HCT116 (cell line): Measurements from ENCODE around the gene TACC2. TPM values are rescaled to one million over a fixed set of nuclear protein-coding genes. Genes with fewer than 3 reads are reported as not detected.

Experiments used
- ATAC-seq: fragments of 200-7000 bp; cut with Tn5 transposase; 2 replicates; pipeline ENCODE4 v1.9.1; 2020; ENCODE audit warnings: mild to moderate bottlenecking, moderate library complexity
- BruUV-seq: library from RNA; stranded (reverse); fragments of 400-500 nt; replicated peaks from 2 replicates; lab custom pipeline; 2021; lab: Mats Ljungman, UMichigan
- CTCF ChIA-PET: fragments of 300-600 bp; sonication (Branson Sonifier 250); formaldehyde crosslinking; loops from one replicate; lab custom pipeline; 2021; ENCODE audit warnings: antibody characterized with exemption; lab: Charles Lee
- POLR2A ChIA-PET: fragments of 300-600, 350-600 bp; sonication (Branson Sonifier 250); formaldehyde crosslinking; loops from one replicate; lab custom pipeline; 2021; ENCODE audit warnings: antibody characterized with exemption; lab: Charles Lee
- RAD21 ChIA-PET, 2 experiments: fragments of 300-600 bp; sonication (Branson Sonifier 250); formaldehyde crosslinking; loops; one replicate each; lab custom pipeline; 2023; ENCODE audit warnings: low total read pairs in 2 of 2; ENCODE audit not compliant: uncharacterized antibody in 2 of 2, unreplicated experiment in 2 of 2, low non-redundant PET in 1 of 2; lab: Charles Lee
- DNase-seq: peaks from one replicate; pipeline ENCODE4 v3.0.0-alpha.2; 2010; ENCODE audit warnings: low read depth, low spot score
- H2AFZ ChIP-seq: fragments of 200-600 bp; shearing (Covaris generic), sonication (generic); 2 replicates; pipeline ENCODE4 v1.6.1; 2017; ENCODE audit warnings: low read depth, mixed run types, mixed read lengths, antibody characterized with exemption, low read length; ENCODE audit not compliant: poor library complexity, severe bottlenecking
- H3K27ac ChIP-seq: 2 replicates; pipeline ENCODE4 v1.5.1; 2012; ENCODE audit warnings: low read depth, low read length
- H3K27me3 ChIP-seq: fragments of 200-600 bp; sonication (generic); 2 replicates; pipeline ENCODE4 v1.6.1; 2016; ENCODE audit warnings: mixed run types, low read length, mixed read lengths; ENCODE audit not compliant: insufficient read depth
- H3K36me3 ChIP-seq, 2 experiments: fragments of 200-500 bp in 1 of 2; fragments of 200-600 bp in 1 of 2; sonication (Bioruptor generic) in 1 of 2; sonication (generic) in 1 of 2; 2 replicates each; pipeline versions ENCODE4 v1.5.1 to v1.6.1; 2014 to 2016; ENCODE audit warnings: low read length in 2 of 2, inconsistent platforms in 1 of 2, mixed read lengths in 1 of 2, mixed run types in 1 of 2; ENCODE audit not compliant: insufficient read depth in 2 of 2, control insufficient read depth in 1 of 2
- H3K4me1 ChIP-seq, 2 experiments: fragments of 200-600 bp in 1 of 2; sonication (generic) in 1 of 2; 2 replicates each; pipeline versions ENCODE4 v1.5.1 to v1.6.1; 2012 to 2017; ENCODE audit warnings: low read length in 2 of 2, inconsistent platforms in 1 of 2, mild to moderate bottlenecking in 1 of 2, mixed read lengths in 1 of 2, mixed run types in 1 of 2, moderate library complexity in 1 of 2; ENCODE audit not compliant: insufficient read depth in 2 of 2, control insufficient read depth in 1 of 2
- H3K4me2 ChIP-seq: fragments of 200-600 bp; sonication (generic); 2 replicates; pipeline ENCODE4 v1.6.1; 2017; ENCODE audit warnings: mixed run types, low read length, mixed read lengths
- H3K4me3 ChIP-seq, 2 experiments: fragments of 200-600 bp in 1 of 2; sonication (generic) in 1 of 2; replicated peaks in 1 of 2; 2 replicates each; pipeline ENCODE4 v1.5.1; 2011 to 2016; ENCODE audit warnings: low read length in 2 of 2, control low read depth in 1 of 2, low read depth in 1 of 2, mild to moderate bottlenecking in 1 of 2, mixed read lengths in 1 of 2, mixed run types in 1 of 2
- H3K79me2 ChIP-seq: fragments of 200-600 bp; sonication (generic); 2 replicates; pipeline ENCODE4 v1.6.1; 2017; ENCODE audit warnings: mild to moderate bottlenecking, mixed run types, low read length, moderate library complexity, mixed read lengths; ENCODE audit not compliant: insufficient read depth
- H3K9ac ChIP-seq: fragments of 200-600 bp; sonication (generic); 2 replicates; pipeline ENCODE4 v1.6.1; 2016; ENCODE audit warnings: low read length, mixed read lengths
- H3K9me2 ChIP-seq: fragments of 200-600 bp; sonication (generic), shearing (Covaris generic); 2 replicates; pipeline ENCODE4 v1.6.1; 2017; ENCODE audit warnings: mixed run types, mild to moderate bottlenecking, moderate library complexity; ENCODE audit not compliant: insufficient read depth
- H3K9me3 ChIP-seq, 2 experiments: fragments of 200-500 bp in 1 of 2; fragments of 200-600 bp in 1 of 2; sonication (Bioruptor generic) in 1 of 2; sonication (generic) in 1 of 2; 2 replicates each; pipeline ENCODE4 v1.6.1; 2014 to 2017; ENCODE audit warnings: low read length in 2 of 2, mixed read lengths in 2 of 2, inconsistent platforms in 1 of 2, low read depth in 1 of 2, mild to moderate bottlenecking in 1 of 2, mixed run types in 1 of 2, moderate library complexity in 1 of 2; ENCODE audit not compliant: control insufficient read depth in 1 of 2, insufficient read depth in 1 of 2
- H4K20me1 ChIP-seq: fragments of 200-600 bp; sonication (generic), shearing (Covaris generic); 2 replicates; pipeline ENCODE4 v1.6.1; 2017; ENCODE audit warnings: mixed run types, mild to moderate bottlenecking, moderate library complexity; ENCODE audit not compliant: insufficient read depth
- ELF1 ChIP-seq: IDR thresholded peaks from 2 replicates; pipeline ENCODE4 v1.6.1; 2012; ENCODE audit warnings: low read depth, borderline replicate concordance
- EZH2 ChIP-seq: fragments of 200-600 bp; sonication (generic); IDR thresholded peaks from 2 replicates; pipeline ENCODE4 v1.6.1; 2017; ENCODE audit warnings: antibody characterized with exemption, mixed run types
- POLR2A ChIP-seq: IDR thresholded peaks from 2 replicates; pipeline ENCODE4 v1.7.0; 2011; ENCODE audit warnings: borderline replicate concordance; ENCODE audit not compliant: insufficient read depth, insufficient read length; ENCODE audit errors: extremely low read depth
- POLR2AphosphoS5 ChIP-seq: IDR thresholded peaks from 2 replicates; pipeline ENCODE4 v1.6.1; 2011; ENCODE audit warnings: mild to moderate bottlenecking, low read depth, low read length, moderate library complexity
- SRF ChIP-seq: IDR thresholded peaks from 2 replicates; pipeline ENCODE4 v1.6.1; 2012; ENCODE audit warnings: low read depth
- YY1 ChIP-seq: IDR thresholded peaks from 2 replicates; pipeline ENCODE4 v1.6.1; 2011; ENCODE audit warnings: low read length, low read depth, moderate library complexity, mild to moderate bottlenecking; ENCODE audit not compliant: insufficient replicate concordance; ENCODE audit errors: extremely low read depth
- ZBTB33 ChIP-seq: IDR thresholded peaks from 2 replicates; pipeline ENCODE4 v1.6.1; 2011; ENCODE audit warnings: mild to moderate bottlenecking, low read length, moderate library complexity; ENCODE audit not compliant: insufficient replicate concordance; ENCODE audit errors: extremely low read depth
- intact Hi-C: fragments of 100-400 bp; cut with micrococcal nuclease; formaldehyde crosslinking; loops from 2 replicates; pipeline ENCODE4 v1.10.0; 2022
- total RNA-seq: library from RNA; stranded (reverse); gene quantifications from one replicate; pipeline ENCODE4 v1.2.1, GENCODE V29; 2021; ENCODE audit not compliant: unreplicated experiment
- TF ChIP-seq, protein P1 (sequence below), 3 experiments: fragments of 200-600 bp in 1 of 3; sonication (generic) in 1 of 3; IDR thresholded peaks in 2 of 3; conservative IDR thresholded peaks in 1 of 3; 2 replicates each; pipeline ENCODE4 v1.5.1; 2012 to 2017; ENCODE audit warnings: low read depth in 2 of 3, low read length in 2 of 3, antibody characterized with exemption in 1 of 3, borderline replicate concordance in 1 of 3, control low read depth in 1 of 3, mild to moderate bottlenecking in 1 of 3, mixed read lengths in 1 of 3, mixed run types in 1 of 3, moderate library complexity in 1 of 3; ENCODE audit not compliant: insufficient read depth in 1 of 3
- TF ChIP-seq, protein P2 (sequence below): IDR thresholded peaks from 2 replicates; pipeline ENCODE4 v1.6.1; 2012
- TF ChIP-seq, protein P3 (sequence below): IDR thresholded peaks from 2 replicates; pipeline ENCODE4 v1.6.1; 2012; ENCODE audit warnings: low read depth

TACC2 gene
- total RNA-seq, 1 experiment from 2014 or later, result 38.6 TPM

- ATAC-seq (no peak), DNase-seq (no peak)
- Histone ChIP-seq H3K4me2 (no peak overlapping the region), H3K36me3 (no peaks in the 10 kb centered on the region), H3K4me3 (no peak overlapping the region), H3K79me2 (no peaks in the 10 kb centered on the region), H2AFZ (no peak overlapping the region), H3K9me3 (no peaks in the 10 kb centered on the region), H3K27me3 (no peaks in the 10 kb centered on the region), H4K20me1 (no peaks in the 10 kb centered on the region), H3K9me2 (no peaks in the 10 kb centered on the region), H3K27ac (no peak overlapping the region), H3K9ac (no peak overlapping the region), H3K4me1 (peaks cover 0 to 24% of the 10 kb centered on the region in 2 experiments; a peak in 2 of 4 replicates)
- POLR2A ChIA-PET, result interaction anchor here (1.3 kb wide), 1 partner anchor 11 kb away, joined by 4 read pairs; no protein-coding TSS in a partner anchor
- intact Hi-C loops, result no loop called here
- TF ChIP-seq ZBTB33 (no peak), SRF (no peak), EZH2 (no peak), POLR2A (no peak), POLR2AphosphoS5 (no peak), YY1 (no peak), ELF1 (no peak)
- TF ChIP-seq, protein P1, sequence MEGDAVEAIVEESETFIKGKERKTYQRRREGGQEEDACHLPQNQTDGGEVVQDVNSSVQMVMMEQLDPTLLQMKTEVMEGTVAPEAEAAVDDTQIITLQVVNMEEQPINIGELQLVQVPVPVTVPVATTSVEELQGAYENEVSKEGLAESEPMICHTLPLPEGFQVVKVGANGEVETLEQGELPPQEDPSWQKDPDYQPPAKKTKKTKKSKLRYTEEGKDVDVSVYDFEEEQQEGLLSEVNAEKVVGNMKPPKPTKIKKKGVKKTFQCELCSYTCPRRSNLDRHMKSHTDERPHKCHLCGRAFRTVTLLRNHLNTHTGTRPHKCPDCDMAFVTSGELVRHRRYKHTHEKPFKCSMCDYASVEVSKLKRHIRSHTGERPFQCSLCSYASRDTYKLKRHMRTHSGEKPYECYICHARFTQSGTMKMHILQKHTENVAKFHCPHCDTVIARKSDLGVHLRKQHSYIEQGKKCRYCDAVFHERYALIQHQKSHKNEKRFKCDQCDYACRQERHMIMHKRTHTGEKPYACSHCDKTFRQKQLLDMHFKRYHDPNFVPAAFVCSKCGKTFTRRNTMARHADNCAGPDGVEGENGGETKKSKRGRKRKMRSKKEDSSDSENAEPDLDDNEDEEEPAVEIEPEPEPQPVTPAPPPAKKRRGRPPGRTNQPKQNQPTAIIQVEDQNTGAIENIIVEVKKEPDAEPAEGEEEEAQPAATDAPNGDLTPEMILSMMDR (IDR thresholded peaks at IDR 0.05 in 2 of 3, conservative IDR thresholded peaks at IDR 0.05 in 1 of 3; ENCODE audit: borderline replicate concordance in 1 of 3, insufficient read depth in 1 of 3, low read depth in 2 of 3, low read length in 2 of 3), result no peak
- TF ChIP-seq, protein P2, sequence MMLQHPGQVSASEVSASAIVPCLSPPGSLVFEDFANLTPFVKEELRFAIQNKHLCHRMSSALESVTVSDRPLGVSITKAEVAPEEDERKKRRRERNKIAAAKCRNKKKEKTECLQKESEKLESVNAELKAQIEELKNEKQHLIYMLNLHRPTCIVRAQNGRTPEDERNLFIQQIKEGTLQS, result no peak
- TF ChIP-seq, protein P3, sequence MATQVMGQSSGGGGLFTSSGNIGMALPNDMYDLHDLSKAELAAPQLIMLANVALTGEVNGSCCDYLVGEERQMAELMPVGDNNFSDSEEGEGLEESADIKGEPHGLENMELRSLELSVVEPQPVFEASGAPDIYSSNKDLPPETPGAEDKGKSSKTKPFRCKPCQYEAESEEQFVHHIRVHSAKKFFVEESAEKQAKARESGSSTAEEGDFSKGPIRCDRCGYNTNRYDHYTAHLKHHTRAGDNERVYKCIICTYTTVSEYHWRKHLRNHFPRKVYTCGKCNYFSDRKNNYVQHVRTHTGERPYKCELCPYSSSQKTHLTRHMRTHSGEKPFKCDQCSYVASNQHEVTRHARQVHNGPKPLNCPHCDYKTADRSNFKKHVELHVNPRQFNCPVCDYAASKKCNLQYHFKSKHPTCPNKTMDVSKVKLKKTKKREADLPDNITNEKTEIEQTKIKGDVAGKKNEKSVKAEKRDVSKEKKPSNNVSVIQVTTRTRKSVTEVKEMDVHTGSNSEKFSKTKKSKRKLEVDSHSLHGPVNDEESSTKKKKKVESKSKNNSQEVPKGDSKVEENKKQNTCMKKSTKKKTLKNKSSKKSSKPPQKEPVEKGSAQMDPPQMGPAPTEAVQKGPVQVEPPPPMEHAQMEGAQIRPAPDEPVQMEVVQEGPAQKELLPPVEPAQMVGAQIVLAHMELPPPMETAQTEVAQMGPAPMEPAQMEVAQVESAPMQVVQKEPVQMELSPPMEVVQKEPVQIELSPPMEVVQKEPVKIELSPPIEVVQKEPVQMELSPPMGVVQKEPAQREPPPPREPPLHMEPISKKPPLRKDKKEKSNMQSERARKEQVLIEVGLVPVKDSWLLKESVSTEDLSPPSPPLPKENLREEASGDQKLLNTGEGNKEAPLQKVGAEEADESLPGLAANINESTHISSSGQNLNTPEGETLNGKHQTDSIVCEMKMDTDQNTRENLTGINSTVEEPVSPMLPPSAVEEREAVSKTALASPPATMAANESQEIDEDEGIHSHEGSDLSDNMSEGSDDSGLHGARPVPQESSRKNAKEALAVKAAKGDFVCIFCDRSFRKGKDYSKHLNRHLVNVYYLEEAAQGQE, result no peak
- no TSS peak for BruUV-seq
- CTCF ChIA-PET, result interaction anchor here (1.0 to 3.2 kb wide), 6 partner anchors 10 to 268 kb away, joined by 4 to 150 read pairs (median 7); no protein-coding TSS in a partner anchor
- RAD21 ChIA-PET, result interaction anchor here in 1 of 2 experiments (2.2 kb wide), 1 partner anchor 138 kb away, joined by 22 read pairs; no protein-coding TSS in a partner anchor
These were observed 308.6 kb downstream of the TACC2 start for GRCh38 chr10:122297583-122297982.
